Lung (tissue), 12 donors: ENCODE data around the gene TYRO3. TPM values are rescaled to one million over a fixed set of nuclear protein-coding genes. Genes with fewer than 3 reads are reported as not detected.

Source experiments
- ATAC-seq: fragments of 200-7000 bp; cut with Tn5 transposase; one replicate; pipeline ENCODE4 v1.9.1; 2020; ENCODE audit warnings: moderate number of reproducible peaks; ENCODE audit not compliant: insufficient read depth, low FRiP score
- DNase-seq, 3 donors: peaks; one replicate each; pipeline ENCODE4 v3.0.0-alpha.2; 2013 to 2017
- H3K27ac ChIP-seq, 2 donors: one replicate each; pipeline ENCODE4 v1.5.1; 2013; ENCODE audit warnings: mild to moderate bottlenecking in 2 of 2, moderate library complexity in 2 of 2, control low read depth in 1 of 2, inconsistent platforms in 1 of 2, low read depth in 1 of 2, low read length in 1 of 2
- H3K27me3 ChIP-seq, 3 donors: one replicate each; pipeline ENCODE4 v1.5.1; 2013; ENCODE audit warnings: low read length in 2 of 3; ENCODE audit not compliant: control insufficient read depth in 3 of 3, insufficient read depth in 3 of 3
- H3K36me3 ChIP-seq, 4 donors: one replicate each; pipeline ENCODE4 v1.5.1; 2013; ENCODE audit warnings: low read length in 4 of 4, mild to moderate bottlenecking in 1 of 4, moderate library complexity in 1 of 4; ENCODE audit not compliant: control insufficient read depth in 4 of 4, insufficient read depth in 4 of 4
- H3K4me1 ChIP-seq, 5 donors: one replicate each; pipeline ENCODE4 v1.5.1; 2013; ENCODE audit warnings: low read length in 5 of 5, mild to moderate bottlenecking in 2 of 5, moderate library complexity in 1 of 5; ENCODE audit not compliant: control insufficient read depth in 5 of 5, insufficient read depth in 5 of 5
- H3K4me3 ChIP-seq: one replicate; pipeline ENCODE4 v1.5.1; 2013; ENCODE audit warnings: mild to moderate bottlenecking, control low read depth, moderate library complexity
- H3K9ac ChIP-seq, 2 donors: one replicate each; pipeline ENCODE4 v1.5.1; 2013; ENCODE audit warnings: low read length in 2 of 2, control low read depth in 1 of 2; ENCODE audit not compliant: insufficient read depth in 1 of 2
- H3K9me3 ChIP-seq, 4 donors: one replicate each; pipeline ENCODE4 v1.5.1; 2013; ENCODE audit warnings: low read length in 3 of 4, mild to moderate bottlenecking in 1 of 4, moderate library complexity in 1 of 4; ENCODE audit not compliant: control insufficient read depth in 4 of 4, insufficient read depth in 3 of 4
- CTCF ChIP-seq: IDR thresholded peaks from 2 replicates; pipeline ENCODE4 v1.5.1; 2012; ENCODE audit warnings: mild to moderate bottlenecking; ENCODE audit errors: control extremely low read depth, extremely low read depth
- WGBS, 2 donors: extraction: QIAGEN DNeasy Blood & Tissue Kit; methylation state at CpG; one replicate each; pipeline ENCODE4 v1.1.7; 2013; 5-methylcytosine and 5-hydroxymethylcytosine counted together
- polyA plus RNA-seq, 2 donors: library from polyadenylated mRNA; stranded (reverse); fragments of 200-250 nt; gene quantifications; one replicate each; pipeline ENCODE4 v1.2.1, GENCODE V29; 2013
- total RNA-seq, 2 donors: library from RNA; depleted of rRNA in 1 of 2; stranded (reverse); fragments of >200 nt in 1 of 2; gene quantifications; one replicate each; pipeline ENCODE4 v1.2.1, GENCODE V29; 2014 to 2021
- donor health status: control.
- donor health status: control.
- donor health status: Bipolar disorder and iron deficiency.
- donor health status: healthy.
- donor health status: DM: yes; HTN: yes; CAD: no.

The TYRO3 gene
- total and polyA plus RNA-seq, 4 donors: 4.2 to 17.9 (median 12.6) TPM

GRCh38 chr15:41631880-41632470 is 73.0 kb downstream of the TYRO3 start:
- WGBS, 2 donors: 85 to 93% methylated on average over 3 of the region's 3 CpGs

More at GRCh38 chr15:41631880-41632470, 73.0 kb downstream of the TYRO3 start:
- TF ChIP-seq CTCF: no peak
- DNase-seq: no peak
- Histone ChIP-seq H3K27me3 (no peaks in the 10 kb centered on the region), H3K36me3 (no peaks in the 10 kb centered on the region), H3K27ac (no peak overlapping the region), H3K9ac (no peak overlapping the region), H3K4me3 (no peak overlapping the region), H3K4me1 (peaks cover 0 to 24% (median 0%) of the 10 kb centered on the region in 5 donors), H3K9me3 (no peaks in the 10 kb centered on the region)
- no peak for ATAC-seq

Other genes with a start within 250 kb of the TYRO3 start
- gene OIP5, start 226.6 kb upstream of the TYRO3 start, total RNA-seq: 1 to 10 TPM in 1 of 2 donors, under 1 TPM in 1; 0.71 to 1.5 TPM
- 1 to 10 TPM in 1 of 2 donors, under 1 TPM in 1; 0.47 to 1.2 TPM for gene OIP5, start 226.6 kb upstream of the TYRO3 start, polyA plus RNA-seq
- 10 to 100 TPM in 1 of 2 donors, 1 to 10 TPM in 1; 6.5 to 24.1 TPM for gene NUSAP1, start 226.3 kb upstream of the TYRO3 start, total RNA-seq
- gene NUSAP1, start 226.3 kb upstream of the TYRO3 start, polyA plus RNA-seq: 1 to 10 TPM; 3.7 to 6.5 TPM
- 10 to 100 TPM; 13.6 to 15.2 TPM for gene NDUFAF1, start 156.7 kb upstream of the TYRO3 start, total RNA-seq
- 10 to 100 TPM; 13.6 to 19.8 TPM for gene NDUFAF1, start 156.7 kb upstream of the TYRO3 start, polyA plus RNA-seq
- gene RTF1, start 142.1 kb upstream of the TYRO3 start, total RNA-seq: 10 to 100 TPM; 22.5 to 38.6 TPM
- 10 to 100 TPM; 14.4 to 16.3 TPM for gene RTF1, start 142.1 kb upstream of the TYRO3 start, polyA plus RNA-seq
- gene ITPKA, start 65.3 kb upstream of the TYRO3 start, total RNA-seq: 1 to 10 TPM; 1.9 TPM
- under 1 TPM; 0.35 to 0.57 TPM for gene ITPKA, start 65.3 kb upstream of the TYRO3 start, polyA plus RNA-seq
- 10 to 100 TPM in 1 of 2 donors, 1 to 10 TPM in 1; 1.3 to 10.6 TPM for gene LTK, start 45.4 kb upstream of the TYRO3 start, total RNA-seq
- gene LTK, start 45.4 kb upstream of the TYRO3 start, polyA plus RNA-seq: 1 to 10 TPM; 4.8 to 7.2 TPM
- gene RPAP1, start 15.0 kb upstream of the TYRO3 start, total RNA-seq: 10 to 100 TPM; 23.0 to 37.4 TPM
- gene RPAP1, start 15.0 kb upstream of the TYRO3 start, polyA plus RNA-seq: 10 to 100 TPM; 10.4 TPM
- gene MGA, start 101.2 kb downstream of the TYRO3 start, total RNA-seq: 10 to 100 TPM; 23.7 to 86.2 TPM
- 1 to 10 TPM; 2.7 to 4.6 TPM for gene MGA, start 101.2 kb downstream of the TYRO3 start, polyA plus RNA-seq
- 10 to 100 TPM; 20.2 to 25.7 TPM for gene MAPKBP1, start 215.3 kb downstream of the TYRO3 start, total RNA-seq
- 10 to 100 TPM in 1 of 2 donors, 1 to 10 TPM in 1; 7.2 to 12.6 TPM for gene MAPKBP1, start 215.3 kb downstream of the TYRO3 start, polyA plus RNA-seq